ENCODE measurements around the gene STAB1.
"Not testable (repeated sequence)": the region's sequence is repeated elsewhere in the genome, so short reads cannot be mapped to it uniquely, and the experiment has no call there.

STAB1 gene

GRCh38 chr3:52525680-52526561 lies 30.8 kb downstream of the STAB1 start:
- no peak for TF ChIP-seq Cebpa-rat (IDR thresholded peaks at IDR 0.05)
- Histone ChIP-seq H3K36me3 (peaks cover 75 to 100% (median 90%) of the 10 kb centered on the region in 11 experiments), H4K20me1 (peaks cover 16 to 100% (median 94%) of the 10 kb centered on the region in 11 experiments), H3K4me1 (peaks cover 12 to 55% (median 21%) of the 10 kb centered on the region in 10 experiments), H3K4me2 (no peak overlapping the region), H3K27ac (peak overlapping the region in 6 of 11 experiments; percentile 7 to 30 (median 15); a peak in 4 of 22 replicates), H3K9ac (peak overlapping the region in 4 of 11 experiments; percentile 1 to 23 (median 11); a peak in 1 of 22 replicates), H3K4me3 (no peak overlapping the region), H3K9me3 (replicated peaks in 1 of 11) (no peaks in the 10 kb centered on the region), H3K27me3 (no peaks in the 10 kb centered on the region)

DNA sequence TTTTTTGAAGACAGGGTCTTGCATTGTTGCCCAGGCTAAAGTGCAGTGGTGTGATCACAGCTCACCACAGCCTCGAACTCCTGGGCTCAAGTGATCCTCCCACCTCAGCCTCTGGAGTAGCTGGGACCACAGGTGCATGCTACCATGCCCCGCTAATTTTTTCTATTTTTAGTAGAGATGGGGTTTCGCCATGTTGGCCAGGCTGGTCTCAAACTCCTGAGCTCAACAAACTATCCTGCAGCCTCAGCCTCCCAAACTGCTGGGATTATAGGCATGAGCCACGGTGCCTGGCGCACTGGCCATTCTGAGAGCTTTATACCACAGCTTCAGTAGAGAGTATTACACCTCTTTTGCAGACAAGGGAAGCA lies 31.5 kb downstream of the STAB1 start:
- peak overlapping the region in 4 of 11 experiments; percentile 10 to 36 (median 31); a peak in 4 of 22 replicates for H3K27ac ChIP-seq
- not testable (repeated sequence) for H3K4me3 ChIP-seq; H3K9me3 ChIP-seq (replicated peaks in 1 of 11); H3K4me2 ChIP-seq; H3K27me3 ChIP-seq
- H3K4me1 ChIP-seq, result peaks cover 20 to 62% (median 28%) of the 10 kb centered on the region in 10 experiments
- H3K36me3 ChIP-seq, result peaks cover 77 to 100% (median 90%) of the 10 kb centered on the region in 11 experiments
- peaks cover 23 to 100% (median 95%) of the 10 kb centered on the region in 11 experiments for H4K20me1 ChIP-seq
- H3K9ac ChIP-seq, result peak overlapping the region in 5 of 11 experiments; percentile 8 to 42 (median 15); a peak in 2 of 22 replicates

DNA sequence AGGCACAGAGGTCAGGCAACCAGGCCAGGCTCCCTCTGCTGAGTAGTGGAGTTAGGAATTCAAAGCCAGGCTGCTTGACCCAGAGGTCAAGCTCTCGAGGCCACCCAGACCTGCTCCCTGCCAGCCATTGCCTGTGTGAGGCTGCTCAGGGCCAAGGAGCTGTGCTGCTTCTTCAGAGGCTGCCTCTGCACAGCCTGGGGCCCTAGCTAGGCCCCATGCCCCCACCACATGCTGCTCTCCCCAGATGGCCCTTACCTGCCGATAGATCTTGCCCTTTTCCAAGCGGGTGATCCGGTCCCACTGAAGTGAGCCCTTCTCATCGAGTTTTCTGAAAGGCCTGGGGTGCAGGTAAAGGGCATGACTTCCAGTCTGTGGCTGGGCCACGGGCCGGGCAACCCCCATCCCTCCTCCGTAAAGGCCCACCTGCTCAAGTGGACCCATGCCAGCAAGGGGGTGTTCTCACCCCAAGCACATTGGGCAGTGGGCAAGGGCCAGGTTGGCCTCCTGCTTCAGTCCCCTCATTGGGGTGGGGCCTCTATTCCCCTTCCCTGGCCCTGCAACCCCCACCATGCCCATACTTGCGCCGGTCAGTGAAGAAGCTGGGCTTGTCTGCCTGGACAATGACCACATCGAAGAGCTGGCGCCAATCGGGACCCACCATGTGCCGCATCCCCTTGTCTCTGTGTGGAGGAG lies 32.0 kb downstream of the STAB1 start:
- Histone ChIP-seq H3K9ac (peak overlapping the region in 7 of 11 experiments; percentile 8 to 42 (median 15); a peak in 5 of 22 replicates), H4K20me1 (peaks cover 28 to 100% (median 95%) of the 10 kb centered on the region in 11 experiments), H3K36me3 (peaks cover 77 to 100% (median 87%) of the 10 kb centered on the region in 11 experiments), H3K4me3 (no peak overlapping the region), H3K27me3 (no peaks in the 10 kb centered on the region), H3K4me1 (peaks cover 25 to 67% (median 33%) of the 10 kb centered on the region in 10 experiments), H3K9me3 (replicated peaks in 1 of 11) (no peaks in the 10 kb centered on the region), H3K4me2 (no peak overlapping the region), H3K27ac (peak overlapping the region in 5 of 11 experiments; percentile 18 to 36 (median 30); a peak in 8 of 22 replicates)
- TF ChIP-seq Cebpa-rat (IDR thresholded peaks at IDR 0.05), result no peak

DNA sequence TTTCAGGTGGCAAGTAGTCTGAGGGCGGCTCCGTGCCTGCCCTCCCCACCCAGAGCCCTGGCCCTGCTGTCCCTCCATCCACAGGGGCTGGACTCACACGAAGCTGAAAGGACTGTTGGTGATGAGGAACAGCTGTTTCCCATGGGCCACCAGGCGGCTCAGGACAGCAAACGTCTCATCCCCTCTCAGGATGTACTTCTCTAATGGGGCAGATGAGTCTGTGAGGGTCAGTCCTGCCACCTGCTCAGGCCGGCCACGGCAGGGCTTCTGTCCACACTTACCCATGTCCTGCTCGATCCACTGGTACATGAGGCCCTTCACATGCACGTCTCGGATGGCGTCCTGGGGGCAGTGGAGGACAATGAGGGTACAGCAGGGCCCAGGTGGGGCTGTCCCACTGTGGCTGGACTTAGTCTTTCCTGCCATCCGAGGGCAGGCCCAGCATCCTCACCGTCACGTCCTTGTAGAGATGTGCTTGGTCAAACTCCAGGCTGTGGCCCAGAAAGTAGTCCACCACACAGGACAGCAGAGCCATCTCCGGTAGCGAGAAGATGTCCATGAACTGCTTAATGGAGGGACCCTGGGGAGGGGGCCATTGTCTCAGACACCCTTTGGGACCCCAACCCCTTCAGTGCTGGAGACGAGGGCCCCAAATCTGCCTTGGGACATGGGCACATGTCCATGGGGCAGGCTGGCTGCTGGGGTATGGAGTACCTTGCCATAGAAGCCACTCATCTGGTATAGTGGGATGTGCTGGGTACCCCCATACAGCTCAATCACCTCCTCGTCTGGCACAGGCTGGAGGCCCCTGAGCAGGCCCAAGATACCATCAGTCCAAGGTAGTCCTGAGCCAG lies 32.8 kb downstream of the STAB1 start:
- Histone ChIP-seq H3K9ac (peak overlapping the region in 2 of 11 experiments; percentile 17 to 29; a peak in 3 of 22 replicates), H3K9me3 (replicated peaks in 1 of 11) (no peaks in the 10 kb centered on the region), H3K4me2 (no peak overlapping the region), H4K20me1 (peaks cover 35 to 100% (median 90%) of the 10 kb centered on the region in 11 experiments), H3K27me3 (no peaks in the 10 kb centered on the region), H3K27ac (peak overlapping the region in 5 of 11 experiments; percentile 16 to 36 (median 30); a peak in 3 of 22 replicates), H3K36me3 (peaks cover 72 to 93% (median 83%) of the 10 kb centered on the region in 11 experiments), H3K4me1 (peaks cover 30 to 72% (median 37%) of the 10 kb centered on the region in 10 experiments), H3K4me3 (no peak overlapping the region)
- TF ChIP-seq Cebpa-rat (IDR thresholded peaks at IDR 0.05), result no peak

- Histone ChIP-seq H4K20me1 (peaks cover 38 to 95% (median 86%) of the 10 kb centered on the region in 11 experiments), H3K9me3 (replicated peaks in 1 of 11) (no peaks in the 10 kb centered on the region), H3K36me3 (peaks cover 63 to 85% (median 75%) of the 10 kb centered on the region in 11 experiments), H3K9ac (peak overlapping the region in 5 of 11 experiments; percentile 1 to 98 (median 15); a peak in 6 of 22 replicates), H3K4me3 (no peak overlapping the region), H3K4me1 (peaks cover 30 to 65% (median 37%) of the 10 kb centered on the region in 10 experiments), H3K27me3 (no peaks in the 10 kb centered on the region), H3K27ac (peak overlapping the region in 5 of 11 experiments; percentile 3 to 97 (median 40); a peak in 4 of 22 replicates), H3K4me2 (peak overlapping the region in 2 of 11 experiments; percentile 99 to 100; a peak in 1 of 22 replicates)
- TF ChIP-seq Cebpa-rat (IDR thresholded peaks at IDR 0.05), result no peak
Observed at GRCh38 chr3:52528586-52529375, 33.6 kb downstream of the STAB1 start.

GRCh38 chr3:52529376-52530333 lies 34.5 kb downstream of the STAB1 start:
- peaks cover 38 to 86% (median 77%) of the 10 kb centered on the region in 11 experiments for H4K20me1 ChIP-seq
- peak overlapping the region; percentile 89 to 98 (median 95); a peak in 18 of 22 replicates for H3K9ac ChIP-seq
- TF ChIP-seq Cebpa-rat (IDR thresholded peaks at IDR 0.05), result no peak
- H3K9me3 ChIP-seq (replicated peaks in 1 of 11), result no peaks in the 10 kb centered on the region
- H3K4me3 ChIP-seq, result peak overlapping the region in 1 of 10 experiments; percentile 24; a peak in 1 of 20 replicates
- peaks cover 55 to 76% (median 66%) of the 10 kb centered on the region in 11 experiments for H3K36me3 ChIP-seq
- H3K4me2 ChIP-seq, result peak overlapping the region; percentile 87 to 100 (median 98)
- peak overlapping the region in 9 of 11 experiments; percentile 9 to 97 (median 46); a peak in 15 of 22 replicates for H3K27ac ChIP-seq
- peaks cover 38 to 64% (median 45%) of the 10 kb centered on the region in 10 experiments for H3K4me1 ChIP-seq
- H3K27me3 ChIP-seq, result no peaks in the 10 kb centered on the region

All from BLaER1 treated with 17β-estradiol and CSF1 and Interleukin-3, amounts not matched to agents 10 nM and 100 nM (cell line).